HG03460 (cell line): ENCODE measurements around the gene OR2D3.
"Not testable (repeated sequence)": the region's sequence is repeated elsewhere in the genome, so short reads cannot be mapped to it uniquely, and the experiment has no call there.

Experiments used
- ATAC-seq: cut with Tn5 transposase; IDR thresholded peaks from one replicate; pipeline ENCODE4 v1.9.1; 2021; ENCODE audit not compliant: unreplicated experiment

Gene OR2D3

GRCh38 chr11:6920702-6921101 is at the start of gene OR2D3:
TSS of gene OR2D3 (plus strand) at chr11:6921002. CDS start at chr11:6921002, 0 bp downstream.
- ATAC-seq = no peak

- no peak for ATAC-seq
Observed at GRCh38 chr11:6871278-6871677, 49.5 kb upstream of the OR2D3 start.

- ATAC-seq = no peak
Observed at GRCh38 chr11:6875761-6876160, 45.0 kb upstream of the OR2D3 start.

GRCh38 chr11:6876325-6876724 is 44.5 kb upstream of the OR2D3 start, which contains the start of gene OR10A4:
TSS of gene OR10A4 (plus strand) at chr11:6876625. CDS start at chr11:6876648, 23 bp downstream.
- no peak for ATAC-seq

GRCh38 chr11:6876914-6877313 is 43.9 kb upstream of the OR2D3 start:
- ATAC-seq = no peak

GRCh38 chr11:6882751-6883150 is 38.1 kb upstream of the OR2D3 start:
- no peak for ATAC-seq

GRCh38 chr11:6887711-6888110 is 33.1 kb upstream of the OR2D3 start:
- not testable (repeated sequence) for ATAC-seq

- no peak for ATAC-seq
Observed at GRCh38 chr11:6888830-6889229, 32.0 kb upstream of the OR2D3 start.

GRCh38 chr11:6889835-6890234 is 31.0 kb upstream of the OR2D3 start:
- no peak for ATAC-seq

GRCh38 chr11:6892400-6892799 is 28.4 kb upstream of the OR2D3 start, which contains the start of gene OR2D2:
TSS of gene OR2D2 (minus strand) at chr11:6892500. CDS start at chr11:6892500, 0 bp downstream.
- no peak for ATAC-seq

- no peak for ATAC-seq
Observed at GRCh38 chr11:6894097-6894496, 26.7 kb upstream of the OR2D3 start.

GRCh38 chr11:6895010-6895409 is 25.8 kb upstream of the OR2D3 start:
- ATAC-seq = peak; percentile 57

- no peak for ATAC-seq
Observed at GRCh38 chr11:6898911-6899310, 21.9 kb upstream of the OR2D3 start.

GRCh38 chr11:6900327-6900999 is 20.3 kb upstream of the OR2D3 start:
- no peak for ATAC-seq

- ATAC-seq = not testable (repeated sequence)
Observed at GRCh38 chr11:6904804-6905203, 16.0 kb upstream of the OR2D3 start.

GRCh38 chr11:6911378-6911777 is 9.4 kb upstream of the OR2D3 start:
- no peak for ATAC-seq

GRCh38 chr11:6911948-6912347 is 8.9 kb upstream of the OR2D3 start:
- no peak for ATAC-seq

- ATAC-seq = no peak
Observed at GRCh38 chr11:6919698-6920097, 1.1 kb upstream of the OR2D3 start.

- ATAC-seq = no peak
Observed at GRCh38 chr11:6925007-6925577, 4.3 kb downstream of the OR2D3 start.

- ATAC-seq = peak; percentile 2
Observed at GRCh38 chr11:6925636-6926207, 4.9 kb downstream of the OR2D3 start.

GRCh38 chr11:6926208-6927029 is 5.6 kb downstream of the OR2D3 start, which contains the start of gene ZNF215:
TSS of gene ZNF215 (plus strand) at chr11:6926426. CDS start at chr11:6932273, 5,847 bp downstream.
- peak; percentile 59 for ATAC-seq
